H1 (cell line): ENCODE measurements around the gene COMT. TPM values are rescaled to one million over a fixed set of nuclear protein-coding genes. Genes with fewer than 3 reads are reported as not detected.

Experiments
- CTCF ChIA-PET: fragments of 300-600 bp; sonication (Branson Sonifier 250); formaldehyde crosslinking; loops from one replicate; lab custom pipeline; 2021; ENCODE audit not compliant: partially characterized antibody; lab: Charles Lee
- POLR2A ChIA-PET: fragments of 300-600 bp; sonication (Branson Sonifier 250); formaldehyde crosslinking; loops from one replicate; lab custom pipeline; 2021; ENCODE audit warnings: inconsistent platforms; ENCODE audit not compliant: partially characterized antibody; lab: Charles Lee
- DNase-seq, 2 experiments: peaks; one replicate each; pipeline versions ENCODE4 v3.0.0 to v3.0.0-alpha.2; 2010 to 2022; ENCODE audit warnings: low spot score in 2 of 2, low read depth in 1 of 2, mixed read lengths in 1 of 2
- FAIRE-seq: peaks from 2 replicates; lab custom pipeline; 2011; peaks lifted over from hg19 to GRCh38; lab: Jason Lieb, UNC
- H2AFZ ChIP-seq: 2 replicates; pipeline ENCODE4 v1.8.1; 2012; ENCODE audit warnings: low read length, inconsistent platforms
- H2AK5ac ChIP-seq: 2 replicates; pipeline ENCODE4 v1.6.1; 2013; ENCODE audit warnings: low read depth, low read length
- H2BK120ac ChIP-seq: replicated peaks from 2 replicates; pipeline ENCODE3; 2013; ENCODE audit warnings: low read depth, low read length, inconsistent platforms
- H2BK12ac ChIP-seq: 2 replicates; pipeline ENCODE4 v1.6.1; 2013; ENCODE audit warnings: low read depth, low read length
- H2BK15ac ChIP-seq: 2 replicates; pipeline ENCODE4 v1.6.1; 2013; ENCODE audit warnings: low read length
- H2BK20ac ChIP-seq: 2 replicates; pipeline ENCODE4 v1.6.1; 2013; ENCODE audit warnings: low read length
- H2BK5ac ChIP-seq: 2 replicates; pipeline ENCODE4 v1.6.1; 2013; ENCODE audit warnings: low read depth, low read length
- H3K14ac ChIP-seq: 2 replicates; pipeline ENCODE4 v1.6.1; 2013; ENCODE audit warnings: inconsistent platforms; ENCODE audit not compliant: insufficient read length
- H3K18ac ChIP-seq: 2 replicates; pipeline ENCODE4 v1.6.1; 2013; ENCODE audit warnings: low read length; ENCODE audit errors: extremely low read depth
- H3K23ac ChIP-seq: 2 replicates; pipeline ENCODE4 v1.6.1; 2013; ENCODE audit warnings: inconsistent platforms; ENCODE audit not compliant: insufficient read length
- H3K23me2 ChIP-seq: 2 replicates; pipeline ENCODE4 v1.6.1; 2013; ENCODE audit warnings: low read depth, low read length
- H3K27ac ChIP-seq: 2 replicates; pipeline ENCODE4 v1.6.1; 2011; ENCODE audit warnings: low read depth, low read length, inconsistent platforms
- H3K27me3 ChIP-seq, 4 experiments: replicated peaks in 1 of 4; 1 replicate in 1 of 4; 2 replicates in 3 of 4; pipeline versions ENCODE4 v1.6.1 to v1.8.1; 2011 to 2013; ENCODE audit warnings: low read length in 3 of 4, mild to moderate bottlenecking in 3 of 4, inconsistent platforms in 2 of 4, mixed read lengths in 2 of 4, moderate library complexity in 1 of 4; ENCODE audit not compliant: control insufficient read depth in 3 of 4, insufficient read depth in 3 of 4; ENCODE audit errors: extremely low read depth in 1 of 4
- H3K36me3 ChIP-seq, 4 experiments: 2 replicates each; pipeline versions ENCODE4 v1.6.1 to v1.8.1; 2011 to 2013; ENCODE audit warnings: mild to moderate bottlenecking in 4 of 4, low read length in 3 of 4, moderate library complexity in 2 of 4, control low read depth in 1 of 4, inconsistent platforms in 1 of 4; ENCODE audit not compliant: insufficient read depth in 4 of 4, control insufficient read depth in 2 of 4
- H3K4ac ChIP-seq: replicated peaks from 2 replicates; pipeline ENCODE3; 2013; ENCODE audit warnings: low read length, low read depth, mixed read lengths, inconsistent platforms; ENCODE audit not compliant: insufficient read length
- H3K4me1 ChIP-seq, 4 experiments: replicated peaks in 1 of 4; 1 replicate in 1 of 4; 2 replicates in 3 of 4; pipeline versions ENCODE4 v1.6.1 to v1.8.1; 2011 to 2013; ENCODE audit warnings: low read length in 3 of 4, inconsistent platforms in 2 of 4, mixed read lengths in 1 of 4; ENCODE audit not compliant: insufficient read depth in 4 of 4, control insufficient read depth in 3 of 4
- H3K4me2 ChIP-seq, 2 experiments: 2 replicates each; pipeline versions ENCODE4 v1.6.1 to v1.8.1; 2011 to 2013; ENCODE audit warnings: low read depth in 2 of 2, low read length in 2 of 2, control low read depth in 1 of 2, inconsistent platforms in 1 of 2, mild to moderate bottlenecking in 1 of 2; ENCODE audit not compliant: insufficient read depth in 1 of 2
- H3K4me3 ChIP-seq, 4 experiments: fragments of 200-600, 300-600 bp in 1 of 4; sonication (generic), shearing (Covaris generic), sonication (Bioruptor Twin) in 1 of 4; 2 replicates each; pipeline versions ENCODE4 v1.5.1 to v1.8.1; 2011 to 2016; ENCODE audit warnings: low read length in 4 of 4, low read depth in 3 of 4, control low read depth in 2 of 4, inconsistent platforms in 2 of 4, mild to moderate bottlenecking in 2 of 4, mixed read lengths in 1 of 4, moderate library complexity in 1 of 4; ENCODE audit not compliant: insufficient read depth in 2 of 4; ENCODE audit errors: extremely low read depth in 1 of 4
- H3K56ac ChIP-seq: replicated peaks from 2 replicates; pipeline ENCODE3; 2013; ENCODE audit warnings: low read depth, mild to moderate bottlenecking, mixed read lengths, low read length, inconsistent platforms; ENCODE audit not compliant: insufficient read length
- H3K79me1 ChIP-seq: 2 replicates; pipeline ENCODE4 v1.6.1; 2013; ENCODE audit warnings: low read depth, low read length, control low read depth
- H3K79me2 ChIP-seq, 2 experiments: 2 replicates each; pipeline versions ENCODE4 v1.6.1 to v1.8.1; 2012 to 2013; ENCODE audit warnings: low read length in 2 of 2, mild to moderate bottlenecking in 2 of 2, inconsistent platforms in 1 of 2; ENCODE audit not compliant: insufficient read depth in 2 of 2, control insufficient read depth in 1 of 2
- H3K9ac ChIP-seq, 4 experiments: replicated peaks in 1 of 4; 1 replicate in 1 of 4; 2 replicates in 3 of 4; pipeline versions ENCODE4 v1.6.1 to v1.8.1; 2011 to 2013; ENCODE audit warnings: low read depth in 3 of 4, low read length in 3 of 4, control low read depth in 2 of 4, mild to moderate bottlenecking in 2 of 4, moderate library complexity in 2 of 4, inconsistent platforms in 1 of 4; ENCODE audit errors: extremely low read depth in 1 of 4
- H3K9me3 ChIP-seq, 2 experiments: 2 replicates each; pipeline versions ENCODE4 v1.6.1 to v1.8.1; 2012 to 2013; ENCODE audit warnings: mild to moderate bottlenecking in 2 of 2, moderate library complexity in 2 of 2, control low read depth in 1 of 2, inconsistent platforms in 1 of 2, low read depth in 1 of 2, low read length in 1 of 2, mixed read lengths in 1 of 2; ENCODE audit not compliant: insufficient read depth in 2 of 2
- H4K20me1 ChIP-seq, 2 experiments: replicated peaks in 1 of 2; 2 replicates each; pipeline versions ENCODE3 to v1.8.1; 2011 to 2013; ENCODE audit warnings: inconsistent platforms in 2 of 2, low read length in 2 of 2, mild to moderate bottlenecking in 1 of 2; ENCODE audit not compliant: insufficient read depth in 2 of 2, control insufficient read depth in 1 of 2
- H4K5ac ChIP-seq: 2 replicates; pipeline ENCODE4 v1.6.1; 2013; ENCODE audit warnings: low read length, low read depth, mixed read lengths, inconsistent platforms; ENCODE audit not compliant: insufficient read length
- H4K8ac ChIP-seq: 2 replicates; pipeline ENCODE4 v1.8.0; 2013; ENCODE audit warnings: mild to moderate bottlenecking, moderate library complexity, low read length, inconsistent platforms; ENCODE audit not compliant: insufficient read depth; ENCODE audit errors: extremely low read depth
- H4K91ac ChIP-seq: replicated peaks from 2 replicates; pipeline ENCODE3; 2013; ENCODE audit warnings: low read length, mixed read lengths, inconsistent platforms; ENCODE audit not compliant: insufficient read length
- HDAC6 ChIP-seq: IDR thresholded peaks from one replicate; pipeline ENCODE4 v1.7.1; 2012; ENCODE audit warnings: low read depth, mild to moderate bottlenecking, inconsistent platforms, low read length, moderate library complexity
- NANOG ChIP-seq: IDR thresholded peaks from 2 replicates; pipeline ENCODE4 v1.6.1; 2011; ENCODE audit warnings: low read length, low read depth, mild to moderate bottlenecking, inconsistent platforms; ENCODE audit not compliant: insufficient read depth, poor library complexity, severe bottlenecking
- SIN3A ChIP-seq, 2 experiments: IDR thresholded peaks in 1 of 2; conservative IDR thresholded peaks in 1 of 2; 2 replicates each; pipeline ENCODE4 v1.6.1; 2011 to 2012; ENCODE audit warnings: low read length in 2 of 2, improper control_type of control experiment in 1 of 2, low read depth in 1 of 2, mild to moderate bottlenecking in 1 of 2
- SUZ12 ChIP-seq: fragments of 200-600 bp; sonication (generic); IDR thresholded peaks from 2 replicates; pipeline ENCODE4 v1.6.1; 2012; ENCODE audit warnings: mild to moderate bottlenecking, inconsistent platforms, low read length, moderate library complexity, mixed read lengths
- TAF7 ChIP-seq: optimal IDR thresholded peaks from 2 replicates; pipeline ENCODE3; 2011; ENCODE audit warnings: low read depth, mild to moderate bottlenecking, inconsistent platforms, low read length, moderate library complexity, borderline replicate concordance
- YY1 ChIP-seq: IDR thresholded peaks from 2 replicates; pipeline ENCODE4 v1.6.1; 2011; ENCODE audit warnings: low read depth, mild to moderate bottlenecking, low read length
- WGBS, 2 experiments: shearing (Covaris generic) in 1 of 2; methylation state at CpG; one replicate each; pipeline versions ENCODE4 v1.1.6 to v1.1.7; 2013 to 2015; ENCODE audit warnings: low lambda C conversion rate in 2 of 2, mixed read lengths in 2 of 2, inconsistent platforms in 1 of 2, low coverage in 1 of 2, missing lambda C conversion rate in 1 of 2; ENCODE audit not compliant: insufficient replicate concordance in 2 of 2, insufficient coverage in 1 of 2, insufficient read length in 1 of 2; ENCODE audit errors: extremely low coverage in 1 of 2, missing lambda C conversion rate in 1 of 2; 5-methylcytosine and 5-hydroxymethylcytosine counted together
- polyA plus RNA-seq, 7 experiments: library from polyadenylated mRNA; depleted of rRNA in 3 of 7; stranded (reverse) in 5 of 7; unstranded in 2 of 7; fragments of >200 nt in 5 of 7; fragments of 200-250 nt in 2 of 7; gene quantifications; 1 replicate in 5 of 7; 2 replicates in 1 of 7; 4 replicates in 1 of 7; pipeline versions ENCODE4 v1.2.1 to v1.2.3, GENCODE V29; 2011 to 2013; ENCODE audit warnings: missing spikeins in 2 of 7, mixed read lengths in 2 of 7
- total RNA-seq: library from RNA; stranded (reverse); fragmentation: NEBNext Ultra II Directional; extraction: Animal tissue kit (Norgen Biotek cat#: 25700); gene quantifications from 2 replicates; pipeline ENCODE4 v1.2.1, GENCODE V29; 2021
- TF ChIP-seq, protein P1 (sequence below): IDR thresholded peaks from 2 replicates; pipeline ENCODE4 v1.6.1; 2012; ENCODE audit warnings: inconsistent platforms
- TF ChIP-seq, protein P2 (sequence below): IDR thresholded peaks from 2 replicates; pipeline ENCODE4 v1.6.1; 2012; ENCODE audit warnings: low read length, inconsistent platforms

Gene COMT
- total and polyA plus RNA-seq, 2 of the 8 experiments (the other 6 are each of a cell fraction or from before 2014, with no cell fraction given) = 15.2 to 33.7 TPM

DNA sequence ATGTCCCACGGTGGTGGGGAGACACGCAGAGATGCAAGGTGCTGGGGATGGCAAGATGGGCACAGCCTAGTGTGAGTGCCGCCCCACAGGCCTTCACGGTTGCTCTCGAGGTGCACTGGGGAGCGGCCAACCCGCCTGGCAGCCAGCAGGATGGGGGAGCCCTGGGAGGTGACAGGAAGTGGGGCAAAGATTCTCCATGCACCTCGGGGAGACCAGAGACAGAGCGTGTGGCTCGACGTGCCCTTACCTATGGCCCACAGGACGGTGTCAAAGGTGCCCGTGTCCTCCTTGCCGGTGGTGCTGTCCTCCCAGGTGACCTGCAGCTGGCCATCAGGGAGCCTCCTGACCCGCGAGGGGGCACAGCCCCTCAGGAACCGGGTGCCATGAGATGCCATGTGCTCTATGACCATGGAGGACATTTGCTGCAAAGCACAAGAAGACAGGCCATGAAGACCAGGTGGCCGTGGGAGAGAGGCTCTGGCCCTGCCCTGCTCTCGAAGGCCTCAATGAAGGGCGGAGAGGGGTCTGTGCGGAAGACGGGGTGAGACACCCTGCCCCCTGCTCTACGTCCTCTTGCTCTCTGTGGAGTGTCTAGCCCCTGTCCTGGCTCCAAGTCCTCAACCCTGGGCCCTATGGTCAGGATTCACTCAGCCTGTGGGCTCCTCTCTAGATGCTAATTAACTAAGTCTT is 46.3 kb upstream of the COMT start:
- Histone ChIP-seq H2BK20ac (no peak overlapping the region), H3K23me2 (no peaks in the 10 kb centered on the region), H3K18ac (no peak overlapping the region), H3K14ac (no peak overlapping the region), H3K27me3 (peaks cover 0 to 2% (median 0%) of the 10 kb centered on the region in 4 experiments; a peak in 3 of 7 replicates), H2BK120ac (no peak overlapping the region), H3K79me2 (no peaks in the 10 kb centered on the region), H3K4me2 (no peak overlapping the region), H2BK12ac (no peak overlapping the region), H4K5ac (no peak overlapping the region), H3K4me1 (peaks cover 7 to 20% (median 18%) of the 10 kb centered on the region in 4 experiments), H2BK5ac (0 out of 2 replicates have a peak overlapping the region, but pooled peaks have one; percentile 49), H3K4ac (no peak overlapping the region), H3K23ac (no peak overlapping the region), H3K79me1 (no peaks in the 10 kb centered on the region), H2BK15ac (peak overlapping the region; percentile 88; the same call in 1 of the 2 replicates), H3K4me3 (no peak overlapping the region), H3K27ac (no peak overlapping the region), H4K8ac (peak overlapping the region; percentile 3; the same call in 1 of the 2 replicates), H4K20me1 (no peaks in the 10 kb centered on the region), H3K36me3 (no peaks in the 10 kb centered on the region), H2AFZ (no peak overlapping the region), H2AK5ac (no peak overlapping the region), H3K9me3 (no peaks in the 10 kb centered on the region), H4K91ac (no peak overlapping the region), H3K9ac (no peak overlapping the region), H3K56ac (no peak overlapping the region)
- CTCF ChIA-PET = interaction anchor here (1.0 to 10.1 kb wide), 3 partner anchors 7 to 86 kb away, joined by 3 to 69 read pairs (median 3); no protein-coding TSS in a partner anchor
- TF ChIP-seq, protein P1, sequence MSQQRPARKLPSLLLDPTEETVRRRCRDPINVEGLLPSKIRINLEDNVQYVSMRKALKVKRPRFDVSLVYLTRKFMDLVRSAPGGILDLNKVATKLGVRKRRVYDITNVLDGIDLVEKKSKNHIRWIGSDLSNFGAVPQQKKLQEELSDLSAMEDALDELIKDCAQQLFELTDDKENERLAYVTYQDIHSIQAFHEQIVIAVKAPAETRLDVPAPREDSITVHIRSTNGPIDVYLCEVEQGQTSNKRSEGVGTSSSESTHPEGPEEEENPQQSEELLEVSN = no peak
- no peak for TF ChIP-seq YY1
- TF ChIP-seq SUZ12 = no peak
- TF ChIP-seq NANOG = no peak
- no peak for TF ChIP-seq HDAC6
- TF ChIP-seq TAF7 = no peak
- TF ChIP-seq SIN3A (conservative IDR thresholded peaks at IDR 0.05 in 1 of 2, IDR thresholded peaks at IDR 0.05 in 1 of 2; ENCODE audit: low read depth in 1 of 2, low read length in 2 of 2) = no peak
- TF ChIP-seq, protein P2, sequence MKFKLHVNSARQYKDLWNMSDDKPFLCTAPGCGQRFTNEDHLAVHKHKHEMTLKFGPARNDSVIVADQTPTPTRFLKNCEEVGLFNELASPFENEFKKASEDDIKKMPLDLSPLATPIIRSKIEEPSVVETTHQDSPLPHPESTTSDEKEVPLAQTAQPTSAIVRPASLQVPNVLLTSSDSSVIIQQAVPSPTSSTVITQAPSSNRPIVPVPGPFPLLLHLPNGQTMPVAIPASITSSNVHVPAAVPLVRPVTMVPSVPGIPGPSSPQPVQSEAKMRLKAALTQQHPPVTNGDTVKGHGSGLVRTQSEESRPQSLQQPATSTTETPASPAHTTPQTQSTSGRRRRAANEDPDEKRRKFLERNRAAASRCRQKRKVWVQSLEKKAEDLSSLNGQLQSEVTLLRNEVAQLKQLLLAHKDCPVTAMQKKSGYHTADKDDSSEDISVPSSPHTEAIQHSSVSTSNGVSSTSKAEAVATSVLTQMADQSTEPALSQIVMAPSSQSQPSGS = no peak
- POLR2A ChIA-PET = no interaction called here
- DNase-seq (no peak), FAIRE-seq (no peak)
- WGBS, 2 experiments = 92% methylated on average over 23 of the region's 23 CpGs; no CpG with 5 or more reads in 1 of the 2 experiments
